ENCODE results near the gene TLE7.
A peak's percentile ranks its signal among the peaks of the same experiment; 100 is the strongest.

Gene TLE7

DNA sequence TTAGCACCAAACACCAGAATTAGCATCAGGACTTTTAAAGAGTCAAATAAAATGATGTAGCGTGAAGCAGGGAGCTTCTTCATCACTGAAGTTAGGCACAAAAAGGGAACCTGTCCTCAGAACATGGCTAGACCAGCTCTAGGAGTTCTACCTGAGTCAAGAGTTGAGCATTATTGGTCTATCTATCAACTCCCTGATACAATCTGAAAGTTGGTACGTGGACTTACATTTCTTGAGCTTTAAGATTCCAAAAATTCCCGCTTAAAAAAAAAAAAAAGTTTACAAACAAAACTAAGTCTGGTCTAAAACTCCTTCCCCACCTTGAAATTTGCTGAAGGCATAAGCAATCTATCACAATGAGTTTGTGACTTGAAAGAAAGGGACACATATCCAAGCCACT lies 12.3 kb downstream of the TLE7 start:
- DNase-seq (ENCODE audit: low read depth) = no peak
- H3K4me3 ChIP-seq (ENCODE audit: low read length) = no peak overlapping the region
- TF ChIP-seq, protein P1, sequence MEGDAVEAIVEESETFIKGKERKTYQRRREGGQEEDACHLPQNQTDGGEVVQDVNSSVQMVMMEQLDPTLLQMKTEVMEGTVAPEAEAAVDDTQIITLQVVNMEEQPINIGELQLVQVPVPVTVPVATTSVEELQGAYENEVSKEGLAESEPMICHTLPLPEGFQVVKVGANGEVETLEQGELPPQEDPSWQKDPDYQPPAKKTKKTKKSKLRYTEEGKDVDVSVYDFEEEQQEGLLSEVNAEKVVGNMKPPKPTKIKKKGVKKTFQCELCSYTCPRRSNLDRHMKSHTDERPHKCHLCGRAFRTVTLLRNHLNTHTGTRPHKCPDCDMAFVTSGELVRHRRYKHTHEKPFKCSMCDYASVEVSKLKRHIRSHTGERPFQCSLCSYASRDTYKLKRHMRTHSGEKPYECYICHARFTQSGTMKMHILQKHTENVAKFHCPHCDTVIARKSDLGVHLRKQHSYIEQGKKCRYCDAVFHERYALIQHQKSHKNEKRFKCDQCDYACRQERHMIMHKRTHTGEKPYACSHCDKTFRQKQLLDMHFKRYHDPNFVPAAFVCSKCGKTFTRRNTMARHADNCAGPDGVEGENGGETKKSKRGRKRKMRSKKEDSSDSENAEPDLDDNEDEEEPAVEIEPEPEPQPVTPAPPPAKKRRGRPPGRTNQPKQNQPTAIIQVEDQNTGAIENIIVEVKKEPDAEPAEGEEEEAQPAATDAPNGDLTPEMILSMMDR (IDR thresholded peaks at IDR 0.05; ENCODE audit: insufficient read depth, low read depth, low read length, missing control alignments) = no peak

DNA sequence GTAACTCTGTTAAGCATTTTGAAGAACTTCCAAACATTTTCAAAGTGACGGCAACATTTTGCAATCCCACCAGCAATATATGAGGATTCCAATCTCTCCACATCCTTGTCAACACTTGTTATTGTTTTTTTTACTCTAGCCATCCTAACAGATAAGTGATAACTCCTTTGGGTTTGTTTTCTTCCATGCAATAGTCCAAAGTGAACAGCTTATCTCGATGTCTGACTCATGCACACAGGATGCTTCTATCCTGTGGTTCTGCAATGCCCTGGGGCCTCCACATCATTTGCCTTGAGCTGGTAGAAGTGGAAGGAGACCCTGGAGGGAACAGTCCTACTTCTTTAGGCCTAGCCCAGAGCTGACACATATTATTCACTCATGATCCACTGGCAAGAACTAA lies 13.0 kb downstream of the TLE7 start:
- H3K4me3 ChIP-seq (ENCODE audit: low read length) = no peak overlapping the region
- TF ChIP-seq, protein P1 (IDR thresholded peaks at IDR 0.05; ENCODE audit: insufficient read depth, low read depth, low read length, missing control alignments) = no peak
- no peak for DNase-seq (ENCODE audit: low read depth)

DNA sequence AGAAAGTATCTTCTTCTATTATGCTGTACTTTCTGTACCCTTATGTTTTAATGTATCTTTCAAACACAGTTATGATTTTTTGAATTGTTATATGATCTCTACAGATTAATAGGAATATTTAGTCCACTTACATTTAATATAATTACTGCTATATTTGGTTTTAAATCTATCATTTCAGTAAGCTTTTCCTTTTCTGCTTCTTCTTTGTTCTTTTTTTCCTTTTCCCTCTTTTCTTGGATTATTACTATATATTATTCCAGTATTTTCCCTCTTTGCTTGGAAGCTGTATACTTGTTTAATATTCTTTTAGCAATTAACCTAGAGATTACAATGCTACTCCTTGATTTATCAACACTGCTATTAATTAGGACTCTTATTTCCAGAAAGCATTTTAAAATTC lies 13.5 kb downstream of the TLE7 start:
- no peak for DNase-seq (ENCODE audit: low read depth)
- H3K4me3 ChIP-seq (ENCODE audit: low read length) = no peak overlapping the region
- TF ChIP-seq, protein P1 (IDR thresholded peaks at IDR 0.05; ENCODE audit: insufficient read depth, low read depth, low read length, missing control alignments) = no peak

DNA sequence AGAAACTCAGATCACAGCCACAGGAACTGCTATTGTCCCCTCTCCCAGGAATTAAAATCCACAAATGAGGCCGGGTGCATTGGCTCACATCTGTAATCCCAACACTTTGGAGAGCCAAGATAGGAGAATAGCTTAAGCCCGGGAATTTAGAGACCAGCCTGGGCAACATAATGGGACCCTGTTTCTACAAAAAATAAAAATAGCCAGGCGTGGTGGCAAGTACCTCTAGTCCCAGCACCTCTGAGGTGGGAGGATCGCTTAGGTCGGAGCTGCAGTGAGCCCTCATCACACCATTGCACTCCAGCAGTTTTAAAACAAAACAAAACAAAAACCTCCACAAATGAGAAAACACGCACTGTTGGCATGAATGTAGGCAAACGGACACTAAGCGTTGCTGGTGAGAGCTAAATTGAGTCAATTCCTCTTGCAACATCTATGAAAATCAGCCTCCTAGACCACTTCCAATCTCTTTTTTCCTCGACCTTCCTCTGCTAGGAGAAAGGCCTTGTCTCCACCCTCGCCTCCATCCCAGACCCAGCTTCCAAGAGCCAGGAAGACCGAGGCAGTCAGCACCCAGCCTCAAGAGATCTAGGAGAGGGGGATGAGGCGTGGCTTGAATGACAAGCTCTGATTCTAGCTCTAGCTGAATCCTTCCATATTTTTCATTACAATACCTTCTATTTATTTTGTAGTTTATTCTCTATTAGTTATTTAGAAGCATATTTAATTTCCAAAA lies 14.8 kb downstream of the TLE7 start:
- DNase-seq (ENCODE audit: low read depth) = no peak
- TF ChIP-seq, protein P1 (IDR thresholded peaks at IDR 0.05; ENCODE audit: insufficient read depth, low read depth, low read length, missing control alignments) = no peak
- H3K4me3 ChIP-seq (ENCODE audit: low read length) = peak overlapping the region; percentile 44

DNA sequence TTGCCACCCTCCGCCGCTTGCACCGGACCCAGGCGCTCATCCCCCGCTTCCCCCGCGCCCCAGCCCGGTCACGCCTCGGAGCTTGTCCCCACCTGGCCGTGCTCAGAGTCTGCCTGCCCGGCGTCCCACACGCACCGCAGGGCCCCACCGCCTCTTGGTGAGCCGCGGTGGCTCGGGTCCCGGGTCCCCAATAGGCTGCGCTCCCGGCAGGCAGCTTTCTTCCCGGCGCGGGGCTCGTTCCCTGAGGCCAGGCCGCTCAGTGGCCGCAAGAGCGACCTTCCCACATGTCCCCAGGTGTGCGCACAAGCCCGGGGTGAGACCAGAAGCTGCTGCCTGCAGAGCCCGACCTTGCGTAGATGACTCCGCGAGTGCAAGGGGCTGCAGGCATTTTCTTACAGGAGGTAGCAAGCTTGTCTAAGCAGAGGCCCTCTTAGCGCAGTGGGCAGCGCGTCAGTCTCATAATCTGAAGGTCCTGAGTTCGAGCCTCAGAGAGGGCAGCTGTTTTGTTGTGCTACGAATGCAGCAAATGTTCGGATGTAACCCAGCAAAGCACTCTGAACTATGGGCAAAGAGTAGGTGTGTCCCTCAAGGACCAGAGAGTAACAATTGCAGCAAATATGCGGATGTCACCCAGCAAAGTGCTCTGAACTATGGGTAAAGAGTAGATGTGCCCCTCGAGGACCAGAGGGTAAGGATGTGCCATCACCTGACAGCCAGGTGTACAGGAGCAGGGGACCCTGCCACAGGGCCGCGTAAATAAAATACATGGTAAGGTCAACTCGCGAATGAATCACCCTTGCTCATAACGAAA lies 15.6 kb downstream of the TLE7 start:
- peak overlapping the region; percentile 44 for H3K4me3 ChIP-seq (ENCODE audit: low read length)
- TF ChIP-seq, protein P1 (IDR thresholded peaks at IDR 0.05; ENCODE audit: insufficient read depth, low read depth, low read length, missing control alignments) = no peak
- DNase-seq (ENCODE audit: low read depth) = peak; percentile 93

DNA sequence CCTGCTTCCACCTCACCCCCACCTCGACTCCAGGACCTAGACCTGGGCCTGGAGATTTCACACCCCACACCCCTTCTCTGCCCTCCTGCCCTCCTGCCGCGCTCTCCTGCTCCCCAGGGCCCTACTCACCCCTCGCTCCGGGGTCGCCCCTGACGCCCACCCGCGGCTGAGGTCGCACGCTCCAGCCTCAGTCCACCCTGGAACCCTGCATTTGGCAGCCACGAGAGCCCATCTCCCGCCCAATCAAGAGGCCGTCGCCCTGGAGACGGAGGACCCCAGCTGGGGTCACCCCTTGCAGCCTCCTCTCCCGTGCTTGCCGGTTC lies 16.1 kb downstream of the TLE7 start:
- DNase-seq (ENCODE audit: low read depth) = no peak
- TF ChIP-seq, protein P1 (IDR thresholded peaks at IDR 0.05; ENCODE audit: insufficient read depth, low read depth, low read length, missing control alignments) = no peak
- H3K4me3 ChIP-seq (ENCODE audit: low read length) = peak overlapping the region; percentile 44

Data from epithelial cell of esophagus (primary cell).